Measurements from ENCODE around the gene HOXB3. TPM values are rescaled to one million over a fixed set of nuclear protein-coding genes. Genes with fewer than 3 reads are reported as not detected.

HOXB3 gene
- total and polyA plus RNA-seq, 2 of the 4 experiments (the other 2 are of a cell fraction) = 6.3 to 59.6 TPM

DNA sequence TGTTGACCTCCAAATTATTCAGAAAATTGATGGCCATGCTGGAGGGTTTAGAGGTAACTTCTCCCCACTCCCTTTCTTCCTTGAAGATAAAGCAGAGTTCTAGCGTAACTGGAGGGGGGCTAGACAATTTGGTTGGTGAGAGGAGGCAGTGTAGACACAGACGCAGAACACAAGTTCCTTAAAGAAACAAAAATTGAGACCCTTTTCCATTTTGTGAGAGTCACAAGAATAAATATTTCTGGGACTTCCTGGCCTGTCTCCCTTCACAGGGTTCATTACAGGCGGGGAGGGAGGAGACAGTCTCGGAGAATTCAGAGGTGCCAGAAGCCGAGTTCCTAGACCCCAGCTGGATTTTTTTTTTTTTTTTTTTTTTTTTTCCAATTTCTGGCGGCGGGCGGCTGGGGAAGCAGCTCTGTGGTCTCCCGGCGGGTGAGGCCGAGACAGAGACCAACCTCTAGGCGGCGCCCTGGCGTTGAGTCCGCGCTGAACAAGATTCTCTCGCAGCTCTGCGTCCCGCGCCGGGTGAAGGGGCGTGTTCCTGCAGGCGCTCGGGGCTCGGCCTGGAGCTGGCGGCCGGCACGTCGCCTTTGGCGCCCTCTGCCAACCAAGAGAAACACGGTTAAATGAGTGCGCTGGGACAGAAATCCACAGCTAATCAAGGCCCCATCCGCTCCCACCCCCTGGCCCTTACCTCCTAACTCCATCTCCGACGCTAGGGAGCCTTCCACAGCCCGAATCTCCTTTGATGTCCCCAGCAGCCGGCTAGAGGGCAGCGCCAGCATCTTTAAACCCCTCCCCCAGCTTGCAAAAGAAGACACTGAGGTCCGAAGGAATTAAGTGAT lies 46.4 kb upstream of the HOXB3 start:
- H2BK15ac ChIP-seq (ENCODE audit: low read depth, low read length) = no peak overlapping the region
- no peak overlapping the region for H3K14ac ChIP-seq (replicated peaks; ENCODE audit: low read depth, low read length)
- H2AK9ac ChIP-seq (replicated peaks; ENCODE audit: low read depth, low read length, poor library complexity) = no peak overlapping the region
- H3K9me3 ChIP-seq (ENCODE audit: control insufficient read depth, insufficient read depth, low read length) = peaks cover 30% of the 10 kb centered on the region
- dilution Hi-C loops (cut with HindIII; ENCODE audit: low sequenced_read_pairs, unreplicated experiment) = no loop called here
- H3K56ac ChIP-seq (ENCODE audit: extremely low read depth, insufficient read depth, low read length) = no peak overlapping the region
- in situ Hi-C loops (cut with MboI; ENCODE audit: low sequenced_read_pairs) = no loop called here
- peaks cover 99% of the 10 kb centered on the region for H3K27me3 ChIP-seq (ENCODE audit: control insufficient read depth, insufficient read depth, low read length)
- no peak overlapping the region for H4K91ac ChIP-seq (ENCODE audit: insufficient read depth, low read depth, low read length)
- H3K27ac ChIP-seq (ENCODE audit: insufficient read depth, low read length) = no peak overlapping the region
- peak; percentile 82 for ATAC-seq (ENCODE audit: low read depth)
- H3K4me3 ChIP-seq (ENCODE audit: insufficient read depth, low read depth, low read length) = no peak overlapping the region
- no peak overlapping the region for H4K5ac ChIP-seq (ENCODE audit: low read depth, low read length)
- 2% methylated on average over 11 of the region's 39 CpGs; no CpG with 5 or more reads in 1 of the 2 experiments for WGBS, 2 experiments (ENCODE audit: extremely low coverage in 2 of 2, insufficient read length in 1 of 2)
- no peaks in the 10 kb centered on the region for H3K9me1 ChIP-seq (ENCODE audit: insufficient read depth, low read length)
- ChIA-PET POLR2A (ENCODE audit: unreplicated experiment) (no interaction called here), CTCF (interaction anchor here (0.7 to 1.4 kb wide), 4 partner anchors 9 to 45 kb away, joined by 3 to 4 read pairs (median 4); no protein-coding TSS in a partner anchor)
- H2BK120ac ChIP-seq (ENCODE audit: low read depth, low read length) = no peak overlapping the region
- no peak overlapping the region for H3K4ac ChIP-seq (ENCODE audit: low read depth, low read length)
- H2BK20ac ChIP-seq (ENCODE audit: low read depth, low read length) = no peak overlapping the region
- H3K9ac ChIP-seq (ENCODE audit: low read depth, low read length) = no peak overlapping the region
- no peak overlapping the region; the same call in 1 of the 2 replicates for H3K23ac ChIP-seq (ENCODE audit: low read depth, low read length)
- H4K8ac ChIP-seq (ENCODE audit: low read depth in 2 of 2, low read length in 2 of 2) = no peak overlapping the region
- H2AK5ac ChIP-seq (ENCODE audit: low read depth, low read length) = no peak overlapping the region
- no peak overlapping the region for H3K4me2 ChIP-seq (ENCODE audit: low read depth, low read length)
- no peaks in the 10 kb centered on the region; the same call in 1 of the 2 replicates for H4K20me1 ChIP-seq (ENCODE audit: insufficient read depth, low read length)
- H2AFZ ChIP-seq (replicated peaks; ENCODE audit: low read length, poor library complexity) = peak overlapping the region; percentile 63
- intact Hi-C loops (cut with micrococcal nuclease) = no loop called here
- H3K79me1 ChIP-seq (ENCODE audit: low read depth in 1 of 2, low read length in 2 of 2) = no peaks in the 10 kb centered on the region
- DNase-seq = peak; percentile 48
- H3K36me3 ChIP-seq (ENCODE audit: control insufficient read depth, insufficient read depth, low read length) = no peaks in the 10 kb centered on the region
- no TSS peak for BruUV-seq (replicated peaks)
- no peak overlapping the region for H3K18ac ChIP-seq (ENCODE audit: low read depth, low read length)
- no peak overlapping the region for H2BK5ac ChIP-seq (ENCODE audit: low read depth, low read length, poor library complexity, severe bottlenecking)
- H3K4me1 ChIP-seq (ENCODE audit: control insufficient read depth, insufficient read depth, low read length) = no peaks in the 10 kb centered on the region
- no peak for TF ChIP-seq SMC3 (IDR thresholded peaks at IDR 0.05; ENCODE audit: low read depth, low read length)
- TF ChIP-seq, protein P1, sequence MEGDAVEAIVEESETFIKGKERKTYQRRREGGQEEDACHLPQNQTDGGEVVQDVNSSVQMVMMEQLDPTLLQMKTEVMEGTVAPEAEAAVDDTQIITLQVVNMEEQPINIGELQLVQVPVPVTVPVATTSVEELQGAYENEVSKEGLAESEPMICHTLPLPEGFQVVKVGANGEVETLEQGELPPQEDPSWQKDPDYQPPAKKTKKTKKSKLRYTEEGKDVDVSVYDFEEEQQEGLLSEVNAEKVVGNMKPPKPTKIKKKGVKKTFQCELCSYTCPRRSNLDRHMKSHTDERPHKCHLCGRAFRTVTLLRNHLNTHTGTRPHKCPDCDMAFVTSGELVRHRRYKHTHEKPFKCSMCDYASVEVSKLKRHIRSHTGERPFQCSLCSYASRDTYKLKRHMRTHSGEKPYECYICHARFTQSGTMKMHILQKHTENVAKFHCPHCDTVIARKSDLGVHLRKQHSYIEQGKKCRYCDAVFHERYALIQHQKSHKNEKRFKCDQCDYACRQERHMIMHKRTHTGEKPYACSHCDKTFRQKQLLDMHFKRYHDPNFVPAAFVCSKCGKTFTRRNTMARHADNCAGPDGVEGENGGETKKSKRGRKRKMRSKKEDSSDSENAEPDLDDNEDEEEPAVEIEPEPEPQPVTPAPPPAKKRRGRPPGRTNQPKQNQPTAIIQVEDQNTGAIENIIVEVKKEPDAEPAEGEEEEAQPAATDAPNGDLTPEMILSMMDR (conservative IDR thresholded peaks at IDR 0.05; ENCODE audit: low read depth, low read length) = peak; percentile 54
